Lower leg skin (tissue), 3 donors: ENCODE data around the gene MAST4.

ENCODE experiments used
- CTCF ChIP-seq, 3 donors: fragments of 450-650 bp; IDR thresholded peaks; one replicate each; pipeline ENCODE4 v1.5.1; 2016; ENCODE audit warnings: antibody characterized with exemption in 3 of 3, mild to moderate bottlenecking in 3 of 3, moderate library complexity in 2 of 3
- POLR2A ChIP-seq, 2 donors: fragments of 450-650 bp; IDR thresholded peaks; one replicate each; pipeline ENCODE4 v1.6.1; 2016 to 2017; ENCODE audit warnings: antibody characterized with exemption in 2 of 2, mild to moderate bottlenecking in 1 of 2, moderate library complexity in 1 of 2

GRCh38 chr5:66959653-66960052 lies 363.5 kb downstream of the MAST4 start:
- TF ChIP-seq CTCF (IDR thresholded peaks at IDR 0.05) (no peak), POLR2A (IDR thresholded peaks at IDR 0.05) (no peak)
